IMR-90 (cell line): Measurements from ENCODE around the gene MYH11.

Source experiments
- CEBPB ChIP-seq: IDR thresholded peaks from 2 replicates; pipeline ENCODE4 v1.6.1; 2012; ENCODE audit warnings: low read depth, low read length, improper control_type of control experiment
- FOS ChIP-seq: fragments of 150-350 bp; IDR thresholded peaks from 2 replicates; pipeline ENCODE4 v1.6.1; 2016; ENCODE audit warnings: low read depth, low read length
- MAFK ChIP-seq: IDR thresholded peaks from 2 replicates; pipeline ENCODE4 v1.6.1; 2012; ENCODE audit warnings: low read depth, low read length, improper control_type of control experiment
- MAZ ChIP-seq: IDR thresholded peaks from 2 replicates; pipeline ENCODE4 v1.6.1; 2012; ENCODE audit warnings: low read depth, mild to moderate bottlenecking, low read length, improper control_type of control experiment, moderate library complexity, borderline replicate concordance
- MXI1 ChIP-seq: IDR thresholded peaks from 2 replicates; pipeline ENCODE4 v1.6.1; 2012; ENCODE audit warnings: low read depth, mild to moderate bottlenecking, low read length, moderate library complexity, borderline replicate concordance
- NFE2L2 ChIP-seq: fragments of 150-350 bp; IDR thresholded peaks from 2 replicates; pipeline ENCODE4 v1.6.1; 2016; ENCODE audit warnings: low read depth, mild to moderate bottlenecking, low read length
- POLR2A ChIP-seq: IDR thresholded peaks from 2 replicates; pipeline ENCODE4 v1.6.1; 2012; ENCODE audit warnings: mild to moderate bottlenecking, low read depth, low read length
- RAD21 ChIP-seq: IDR thresholded peaks from 2 replicates; pipeline ENCODE4 v1.6.1; 2012; ENCODE audit warnings: low read length, improper control_type of control experiment
- TF ChIP-seq, protein P1 (sequence below): conservative IDR thresholded peaks from 2 replicates; pipeline ENCODE4 v1.5.1; 2012; ENCODE audit warnings: mild to moderate bottlenecking, low read depth, low read length, improper control_type of control experiment

DNA sequence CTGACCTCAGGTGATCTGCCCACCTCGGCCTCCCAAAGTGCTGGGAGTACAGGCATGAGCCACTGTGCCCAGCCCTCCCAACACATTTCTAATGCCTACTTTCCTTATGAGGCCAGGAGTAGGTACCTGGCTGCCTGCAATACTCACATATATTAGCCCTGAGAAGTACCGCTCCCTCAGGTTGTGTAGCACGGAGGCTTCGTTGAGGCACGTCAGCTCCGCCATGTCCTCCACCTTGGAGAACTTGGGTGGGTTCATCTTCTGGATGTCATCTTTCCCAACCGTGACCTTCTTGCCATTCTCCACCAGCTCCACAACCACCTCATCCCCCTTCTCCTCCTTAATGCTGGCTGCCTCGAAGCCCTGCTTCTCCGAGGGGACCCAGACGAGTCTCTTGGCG, 19.1 kb downstream of the MYH11 start:
- TF ChIP-seq, protein P1, sequence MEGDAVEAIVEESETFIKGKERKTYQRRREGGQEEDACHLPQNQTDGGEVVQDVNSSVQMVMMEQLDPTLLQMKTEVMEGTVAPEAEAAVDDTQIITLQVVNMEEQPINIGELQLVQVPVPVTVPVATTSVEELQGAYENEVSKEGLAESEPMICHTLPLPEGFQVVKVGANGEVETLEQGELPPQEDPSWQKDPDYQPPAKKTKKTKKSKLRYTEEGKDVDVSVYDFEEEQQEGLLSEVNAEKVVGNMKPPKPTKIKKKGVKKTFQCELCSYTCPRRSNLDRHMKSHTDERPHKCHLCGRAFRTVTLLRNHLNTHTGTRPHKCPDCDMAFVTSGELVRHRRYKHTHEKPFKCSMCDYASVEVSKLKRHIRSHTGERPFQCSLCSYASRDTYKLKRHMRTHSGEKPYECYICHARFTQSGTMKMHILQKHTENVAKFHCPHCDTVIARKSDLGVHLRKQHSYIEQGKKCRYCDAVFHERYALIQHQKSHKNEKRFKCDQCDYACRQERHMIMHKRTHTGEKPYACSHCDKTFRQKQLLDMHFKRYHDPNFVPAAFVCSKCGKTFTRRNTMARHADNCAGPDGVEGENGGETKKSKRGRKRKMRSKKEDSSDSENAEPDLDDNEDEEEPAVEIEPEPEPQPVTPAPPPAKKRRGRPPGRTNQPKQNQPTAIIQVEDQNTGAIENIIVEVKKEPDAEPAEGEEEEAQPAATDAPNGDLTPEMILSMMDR: no peak
- TF ChIP-seq POLR2A (no peak), RAD21 (no peak), FOS (no peak), CEBPB (no peak), MXI1 (no peak), MAFK (no peak), MAZ (no peak), NFE2L2 (no peak)
